ENCODE data around the gene SSTR4.

Gene SSTR4

DNA sequence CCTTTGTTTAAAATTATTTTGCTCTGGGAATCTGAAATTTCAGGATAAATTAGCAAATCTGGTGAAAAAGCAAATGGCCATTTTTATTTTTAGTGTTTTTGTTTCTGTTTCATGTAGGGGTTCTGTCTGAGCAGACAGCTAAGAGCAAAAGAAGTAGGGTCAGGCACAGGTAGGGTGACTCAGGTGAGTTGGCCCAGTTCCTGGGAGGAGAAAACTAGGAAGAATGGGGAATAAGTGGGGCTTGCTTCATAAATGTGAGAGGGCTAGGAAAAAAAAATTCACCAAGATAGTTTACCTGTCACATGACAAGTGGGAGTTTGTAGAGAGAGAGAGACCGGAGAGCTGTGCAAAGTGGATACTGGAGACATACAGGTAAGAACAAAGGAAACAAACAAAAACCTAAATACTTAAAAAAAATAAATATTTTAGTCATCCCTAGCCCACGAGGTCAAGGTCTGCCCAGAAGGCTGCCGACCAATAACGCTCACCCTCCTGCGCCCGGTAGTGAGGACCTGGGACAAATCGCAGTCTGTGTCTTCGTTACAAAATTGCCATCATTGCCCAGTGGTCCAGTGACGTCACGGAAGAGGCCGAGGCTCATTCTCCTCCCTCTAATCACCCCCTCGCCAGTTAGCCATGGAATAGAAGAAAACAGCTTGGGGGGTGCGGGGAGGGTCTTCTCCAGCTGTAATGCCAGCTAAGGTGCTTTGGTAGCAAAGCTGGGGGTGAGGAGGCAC, 12.1 kb downstream of the SSTR4 start:
- peak in 1 of 2 experiments; percentile 6 for DNase-seq

DNA sequence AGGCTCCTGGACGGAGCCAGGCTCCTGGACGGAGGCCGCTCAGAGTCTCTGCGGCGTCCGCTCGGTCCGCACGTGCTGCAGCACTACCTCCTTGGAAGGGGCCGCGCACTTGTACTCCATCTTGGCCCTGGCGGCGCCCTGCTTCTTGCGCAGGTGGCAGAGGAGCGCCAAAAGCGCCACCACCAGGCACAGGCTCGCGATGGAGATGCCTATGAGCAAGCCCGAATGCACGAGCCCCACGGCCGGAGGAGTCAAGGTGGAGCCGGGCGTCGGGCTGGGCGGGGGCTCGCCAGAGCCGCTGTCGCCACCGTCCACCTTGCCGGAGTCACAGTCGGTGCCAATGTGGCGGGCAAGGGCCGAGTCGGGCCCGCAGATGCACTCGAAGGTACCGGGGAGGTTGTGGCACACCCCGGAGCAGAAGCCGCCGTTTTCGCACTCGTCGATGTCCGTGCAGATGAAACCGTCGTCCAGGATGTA, 12.7 kb downstream of the SSTR4 start:
- peak; percentile 41 to 49 for DNase-seq

DNA sequence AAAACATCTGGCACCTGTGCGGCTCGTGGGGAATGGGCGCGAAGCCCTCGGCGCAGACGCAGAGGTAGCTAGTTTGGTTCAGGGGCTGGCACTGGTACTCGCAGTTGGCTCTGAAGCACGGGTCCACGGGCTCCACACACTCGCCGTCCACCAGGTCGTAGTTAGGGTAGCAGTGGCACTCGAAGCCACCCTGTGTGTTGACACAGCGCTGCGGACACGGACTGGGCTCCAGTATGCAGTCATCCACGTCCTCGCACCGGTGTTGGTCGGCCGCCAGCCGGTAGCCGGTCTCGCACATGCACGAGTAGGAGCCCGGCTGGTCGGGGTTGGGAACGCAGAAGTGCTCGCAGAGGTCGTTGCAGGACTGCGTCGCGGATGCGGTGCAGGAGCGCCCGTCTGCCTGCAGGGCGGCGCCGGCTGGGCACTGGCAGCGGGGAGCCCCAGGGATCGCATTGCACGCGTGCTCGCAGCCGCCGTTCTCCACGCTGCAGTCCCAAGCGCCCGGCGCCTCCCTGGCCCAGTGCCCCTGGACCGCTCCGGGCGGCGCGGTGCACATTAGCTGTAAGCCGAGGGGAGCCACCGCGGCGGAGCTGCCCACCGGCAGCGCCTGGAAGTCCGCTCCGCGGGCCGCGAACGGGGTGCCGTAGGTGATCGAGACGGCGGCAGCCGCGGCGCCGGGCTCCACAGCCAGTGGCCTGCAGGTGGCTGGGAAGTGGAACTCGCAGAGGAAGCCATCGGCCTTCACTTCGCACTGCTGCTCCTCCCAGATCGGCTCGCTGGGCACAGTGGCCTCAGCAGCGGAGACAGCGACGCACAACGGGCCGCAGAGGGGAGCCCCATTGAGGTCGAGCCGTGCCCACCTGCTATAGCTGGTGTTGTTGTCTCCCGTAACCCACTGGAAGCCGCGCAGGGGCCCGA, 13.4 kb downstream of the SSTR4 start:
- peak; percentile 65 to 75 for DNase-seq

DNA sequence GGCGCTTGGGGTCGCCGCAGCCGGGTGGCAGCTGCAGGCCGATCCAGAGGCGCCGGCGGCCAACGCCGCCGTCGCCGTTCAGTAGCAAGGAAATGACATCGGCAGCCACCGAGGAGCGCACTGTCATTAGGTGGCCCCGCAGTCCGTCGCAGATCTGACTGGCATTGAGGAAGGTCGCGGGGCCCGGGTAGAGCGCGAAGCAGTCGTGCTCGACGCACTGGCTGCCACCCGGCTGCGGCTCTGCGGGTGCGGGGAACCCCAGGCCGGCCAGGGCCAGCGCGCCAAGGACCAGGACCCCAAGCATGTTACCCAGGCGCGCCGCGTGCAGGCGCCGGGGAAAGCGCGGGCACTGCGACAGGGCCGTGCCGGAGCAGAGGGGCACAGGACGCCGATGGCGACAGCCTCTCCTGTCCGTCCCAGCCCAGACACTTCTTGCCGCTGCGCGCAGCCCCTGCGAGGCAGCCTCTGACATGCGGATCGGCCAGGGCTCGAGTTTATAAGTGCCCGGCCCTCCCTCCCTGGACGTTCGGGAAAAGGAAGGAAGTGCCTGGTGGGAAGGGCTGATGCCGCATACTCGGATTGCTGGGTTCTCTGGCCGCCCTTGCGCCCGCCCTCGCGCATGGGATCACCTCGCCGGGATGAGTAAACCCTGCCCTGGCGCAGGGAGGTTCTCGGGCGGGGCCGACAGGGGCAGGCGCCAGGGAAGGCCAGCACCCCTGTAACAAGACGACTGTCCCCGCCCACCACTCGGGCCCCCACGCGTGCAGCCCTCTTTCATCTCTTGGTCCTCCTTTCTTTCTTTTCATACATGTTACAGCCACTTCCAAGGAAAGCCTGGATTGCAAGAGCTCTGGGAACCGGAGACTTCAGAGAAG, 14.3 kb downstream of the SSTR4 start, which contains the start of gene THBD:
Gene THBD (minus strand): TSS at position 472 of the 875 bp plus-strand sequence. CDS start 168 bp downstream, at position 304.
- peak; percentile 39 to 59 for DNase-seq

DNA sequence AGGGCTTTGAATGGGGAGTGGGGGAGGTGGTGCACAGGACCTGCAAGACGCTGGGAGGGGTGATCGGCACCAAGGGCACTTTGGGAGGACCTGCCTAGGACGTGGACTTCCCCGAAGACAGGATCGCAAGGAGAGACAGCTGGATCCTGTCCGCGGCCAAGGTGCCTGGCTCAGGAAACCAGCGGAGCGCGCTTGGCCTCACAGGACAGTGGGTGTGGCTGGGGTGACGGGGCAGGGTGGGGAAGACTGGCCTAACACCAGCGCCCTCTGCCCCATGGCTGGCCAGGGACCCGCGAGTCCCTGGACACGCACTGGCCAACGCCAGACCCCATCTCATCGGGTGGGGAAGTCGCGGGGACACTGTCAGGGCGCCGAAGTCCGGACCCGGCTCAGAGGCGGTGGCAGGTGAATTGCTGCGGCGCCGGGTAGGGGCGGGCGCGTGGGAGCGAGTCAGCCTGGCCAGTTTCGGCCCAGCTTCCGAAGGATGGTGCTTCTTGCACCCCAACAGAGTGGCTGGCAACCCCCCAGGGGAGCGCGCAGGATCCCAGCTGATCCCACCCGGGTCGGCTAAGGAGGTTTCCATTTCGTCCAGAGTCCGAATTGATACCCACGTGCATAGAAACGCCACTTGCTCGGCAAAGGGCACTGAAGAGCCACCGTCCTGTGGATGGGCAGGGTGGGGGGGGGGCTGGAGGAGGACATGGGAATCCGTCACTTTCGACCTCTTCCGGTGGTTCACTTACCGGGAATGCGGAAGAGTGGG, 15.1 kb downstream of the SSTR4 start:
- DNase-seq, result peak in 1 of 2 experiments; percentile 42

DNA sequence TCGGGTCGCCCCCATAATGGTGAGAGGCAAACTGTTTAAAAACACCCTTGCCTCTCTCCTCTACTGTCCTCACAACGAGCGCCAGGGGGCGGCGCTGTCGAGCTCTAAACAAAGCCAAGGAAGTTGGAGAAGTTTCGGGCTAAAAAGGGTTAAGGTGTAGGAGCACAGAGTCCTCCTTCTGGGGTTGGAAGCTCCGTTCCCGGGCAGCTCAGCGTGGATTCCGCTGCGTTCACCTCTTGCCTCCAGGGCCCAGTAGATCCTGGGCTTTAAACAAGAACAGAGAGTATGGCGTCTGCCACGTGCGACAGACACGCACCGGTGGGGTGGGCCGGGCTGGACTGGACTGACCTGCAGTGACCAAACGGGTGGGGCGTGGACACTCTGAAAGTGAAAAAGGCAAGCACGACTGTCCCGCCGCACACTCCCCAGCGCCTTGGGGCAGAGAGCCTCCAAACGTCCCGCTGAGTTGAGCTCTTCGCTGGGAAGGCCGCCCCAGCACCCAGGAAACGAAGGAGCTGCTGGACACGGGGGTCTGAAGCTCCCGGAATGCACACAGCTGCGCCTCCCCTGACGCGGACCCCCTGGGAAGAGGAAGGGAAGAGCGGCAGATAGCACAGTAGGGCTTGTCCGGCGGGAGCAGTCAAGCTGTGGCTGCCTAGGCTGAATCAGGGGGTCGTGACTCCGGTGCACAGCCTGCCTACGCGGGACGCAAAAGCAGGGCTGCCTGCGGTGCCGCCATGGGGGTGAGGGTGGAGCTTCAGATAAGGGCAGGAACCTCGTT, 15.9 kb downstream of the SSTR4 start:
- peak; percentile 89 to 91 for DNase-seq

DNA sequence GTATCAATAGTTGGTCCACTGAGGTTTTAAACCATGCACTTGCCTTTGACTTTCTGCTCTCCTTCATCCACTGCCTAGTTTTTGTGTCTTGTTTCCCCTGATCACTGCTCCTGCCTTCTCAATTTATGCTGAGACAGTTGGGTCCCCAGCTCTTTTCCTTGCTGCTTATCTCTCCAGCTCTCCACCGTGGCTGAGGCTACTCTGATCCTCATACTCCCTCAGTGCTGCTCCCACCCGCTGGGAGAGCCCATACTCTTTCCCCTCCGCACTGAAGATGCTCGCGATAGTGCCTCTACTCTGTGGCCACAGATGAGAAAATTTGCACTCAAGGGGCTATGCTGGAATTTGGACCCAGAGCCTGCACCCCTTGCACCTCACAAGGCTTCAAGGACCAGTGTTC, 17.8 kb downstream of the SSTR4 start:
- no peak for DNase-seq

DNA sequence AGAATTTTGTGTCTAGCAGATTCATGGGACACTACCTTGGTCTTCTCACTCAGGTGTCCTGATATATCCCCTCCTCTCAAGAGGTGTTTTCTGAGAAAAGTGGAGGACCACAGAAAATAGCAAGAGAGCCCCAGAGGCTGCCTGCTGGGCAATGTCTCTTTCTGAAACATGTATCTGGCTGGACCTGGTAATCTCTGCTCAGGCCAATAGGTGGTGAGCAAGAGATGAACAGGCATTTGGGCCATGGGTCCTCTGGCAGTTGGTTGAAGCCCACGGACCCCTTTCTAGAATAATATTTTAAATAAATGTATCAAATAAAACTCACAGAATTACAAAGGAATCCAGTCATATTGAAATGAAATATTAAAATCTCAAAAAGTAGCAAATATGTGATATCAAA, 23.1 kb downstream of the SSTR4 start:
- no peak for DNase-seq

DNA sequence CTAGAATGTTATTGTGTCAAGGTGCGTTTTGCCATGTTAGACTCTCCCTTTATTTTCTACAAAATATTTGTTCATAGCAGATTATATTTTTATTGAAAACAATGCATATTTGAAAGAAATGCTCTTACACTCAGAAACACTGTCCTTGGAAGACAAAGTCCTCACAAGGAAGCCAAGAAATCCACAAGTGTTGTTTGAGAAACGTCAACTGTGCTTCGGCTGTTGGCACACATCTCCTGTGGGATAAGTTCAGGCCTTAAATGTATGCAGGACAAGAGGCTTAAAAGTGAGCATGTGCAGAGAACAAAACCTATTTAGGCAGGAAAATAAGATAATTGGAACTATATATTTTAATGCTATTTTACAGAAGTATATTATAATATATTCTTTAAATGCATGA, 23.9 kb downstream of the SSTR4 start:
- DNase-seq, result no peak

DNA sequence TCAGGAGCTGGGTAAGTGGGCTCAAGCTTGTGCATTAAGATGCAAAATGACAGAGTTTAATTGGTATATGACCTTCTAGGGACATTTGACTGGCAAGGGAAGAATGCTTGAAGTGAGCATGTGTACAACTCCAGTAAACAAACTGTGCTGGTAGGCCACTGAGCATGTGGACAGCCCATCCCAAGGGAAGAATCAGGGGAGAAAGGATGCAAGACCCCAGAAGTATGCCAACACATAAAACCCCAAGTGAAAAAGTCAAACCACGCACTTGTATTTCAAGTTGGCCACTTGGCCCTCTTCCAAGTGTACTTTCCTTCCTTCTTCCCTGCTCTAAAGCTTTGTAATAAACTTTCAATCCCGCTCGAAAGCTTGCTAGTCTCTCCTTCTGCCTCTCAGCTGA, 24.7 kb downstream of the SSTR4 start:
- peak in 1 of 2 experiments; percentile 24 for DNase-seq

DNA sequence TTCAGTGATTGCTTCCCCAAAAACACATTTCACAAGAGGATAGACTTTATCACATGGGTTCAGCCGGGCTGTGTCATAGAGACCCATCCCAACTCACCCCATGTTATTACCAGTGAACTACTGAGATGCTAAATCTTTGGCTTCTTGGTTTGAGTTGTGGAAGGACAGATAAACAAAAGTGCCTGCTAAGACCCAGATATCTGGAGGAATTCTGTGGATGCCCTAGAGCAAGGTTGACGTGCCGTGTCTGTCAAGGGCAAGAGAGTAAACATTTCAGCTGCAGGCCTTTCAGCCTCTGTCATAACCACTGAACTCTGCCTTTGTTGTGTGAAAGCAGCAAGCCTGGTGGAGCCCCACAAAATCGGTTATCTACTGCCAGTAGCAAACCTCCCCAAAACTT, 25.5 kb downstream of the SSTR4 start:
- no peak for DNase-seq

DNA sequence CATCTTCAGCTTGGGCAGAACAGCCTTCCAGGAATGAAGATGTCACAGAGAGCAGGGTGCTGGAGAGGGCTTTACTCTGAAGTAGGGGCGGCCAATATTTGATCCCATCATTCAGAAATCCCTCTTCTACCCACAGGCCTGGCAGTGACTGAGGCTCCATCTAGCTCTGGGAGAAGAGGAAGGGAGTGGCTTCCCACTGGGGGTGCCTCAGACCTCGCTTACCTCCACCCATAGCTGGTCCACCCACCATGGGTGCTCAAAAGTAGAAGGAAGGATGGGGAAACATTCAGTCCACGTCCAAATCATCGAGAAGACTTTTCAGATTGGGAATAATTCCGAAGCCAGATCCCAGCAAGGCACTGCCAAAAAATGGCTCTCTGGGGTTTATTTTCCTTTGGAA, 26.1 kb downstream of the SSTR4 start:
- DNase-seq, result no peak

DNA sequence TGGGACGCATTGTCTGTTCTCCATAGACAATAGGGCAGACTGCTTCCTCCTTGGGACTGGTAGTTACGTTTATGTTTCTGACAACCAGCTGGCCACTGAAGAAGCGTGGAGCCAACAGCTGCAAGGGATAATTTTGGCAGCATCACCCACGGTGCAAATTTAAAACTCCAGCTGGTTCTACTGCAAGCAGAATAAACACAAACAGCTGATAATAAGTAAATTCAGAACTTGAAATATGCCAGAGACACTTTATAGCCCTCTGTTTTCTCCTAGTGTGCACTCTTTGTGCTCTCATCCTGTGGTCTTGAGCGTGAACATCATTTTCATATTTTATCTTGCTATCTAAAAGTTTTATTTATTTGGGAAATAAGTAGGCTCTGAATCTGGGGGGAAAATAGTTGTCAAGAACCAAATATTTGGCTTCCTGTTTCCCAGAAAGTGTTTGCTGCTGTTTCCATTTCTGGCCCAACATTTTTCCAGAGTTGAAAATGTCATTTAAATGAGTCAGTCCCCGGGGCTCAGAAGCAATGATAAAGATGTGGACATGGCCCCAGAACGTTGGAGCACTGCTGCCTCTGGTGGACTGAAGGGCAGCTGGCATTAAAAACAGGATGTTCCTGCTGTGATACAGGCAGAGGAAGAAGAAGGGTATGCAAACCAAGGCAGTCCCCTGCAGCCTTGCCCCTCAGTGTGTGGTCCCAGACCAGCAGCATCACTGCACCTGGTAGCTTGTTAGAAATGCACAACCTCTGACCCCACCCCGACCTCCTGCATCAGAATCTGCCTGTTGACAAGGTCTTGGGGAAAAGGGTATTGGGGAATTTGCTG, 26.8 kb downstream of the SSTR4 start:
- peak; percentile 39 to 45 for DNase-seq

DNA sequence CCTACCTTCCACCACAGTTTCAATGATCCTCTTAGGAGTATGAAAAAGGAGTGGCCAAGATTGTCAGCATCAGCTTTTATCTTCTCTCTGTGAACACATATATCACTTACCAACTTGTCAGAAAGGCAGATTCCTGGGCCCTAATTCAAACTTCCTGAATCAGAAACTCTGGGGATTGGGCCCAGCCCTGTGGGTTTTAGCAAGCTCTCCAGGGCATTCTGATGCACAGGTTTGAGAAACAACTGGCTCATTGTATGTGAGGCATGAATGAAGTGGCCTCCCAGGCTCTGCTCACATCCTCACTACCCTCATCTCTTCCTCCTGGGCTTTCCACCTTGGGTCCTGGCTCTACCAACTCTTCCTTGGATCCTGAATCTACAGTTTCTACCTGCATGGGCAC, 27.5 kb downstream of the SSTR4 start:
- DNase-seq, result no peak

DNA sequence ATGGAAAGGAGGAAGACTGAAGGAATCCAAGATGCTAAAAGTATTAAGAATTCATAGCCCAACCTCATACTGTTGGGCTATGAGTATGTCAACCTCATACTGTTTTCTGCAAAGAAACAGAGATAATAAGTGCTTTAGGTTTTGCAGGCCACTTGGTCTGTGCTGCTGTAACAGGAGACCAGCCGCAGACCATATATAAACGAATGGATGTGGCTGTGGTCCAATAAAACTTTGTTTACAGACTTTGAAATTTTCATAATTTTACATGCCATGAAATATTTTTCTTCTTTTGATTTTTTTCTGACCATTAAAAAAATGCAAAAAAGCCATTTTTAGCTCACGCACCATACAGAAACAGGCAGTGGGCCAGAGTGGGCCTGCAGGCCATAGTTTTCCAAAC, 28.1 kb downstream of the SSTR4 start:
- no peak for DNase-seq

DNA sequence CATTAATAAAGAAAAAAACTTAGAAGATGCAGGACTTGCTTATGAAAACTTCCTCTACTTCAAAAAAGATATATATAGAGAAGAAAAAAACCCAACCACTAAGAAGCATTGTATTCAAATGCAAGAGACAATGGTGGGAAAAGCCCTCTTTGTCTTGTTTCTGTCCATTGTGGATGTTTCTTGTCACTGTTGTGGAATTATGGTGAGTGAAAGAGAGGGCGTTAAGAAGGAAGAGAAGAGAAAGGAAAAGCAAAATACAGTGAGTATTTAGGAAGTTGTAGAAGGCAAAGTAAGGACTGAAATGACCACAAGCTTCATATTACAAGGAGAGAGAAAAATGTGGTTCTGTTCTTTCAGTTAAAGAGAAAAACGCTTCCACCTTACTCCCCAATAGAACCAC, 28.5 kb downstream of the SSTR4 start:
- no peak for DNase-seq

DNA sequence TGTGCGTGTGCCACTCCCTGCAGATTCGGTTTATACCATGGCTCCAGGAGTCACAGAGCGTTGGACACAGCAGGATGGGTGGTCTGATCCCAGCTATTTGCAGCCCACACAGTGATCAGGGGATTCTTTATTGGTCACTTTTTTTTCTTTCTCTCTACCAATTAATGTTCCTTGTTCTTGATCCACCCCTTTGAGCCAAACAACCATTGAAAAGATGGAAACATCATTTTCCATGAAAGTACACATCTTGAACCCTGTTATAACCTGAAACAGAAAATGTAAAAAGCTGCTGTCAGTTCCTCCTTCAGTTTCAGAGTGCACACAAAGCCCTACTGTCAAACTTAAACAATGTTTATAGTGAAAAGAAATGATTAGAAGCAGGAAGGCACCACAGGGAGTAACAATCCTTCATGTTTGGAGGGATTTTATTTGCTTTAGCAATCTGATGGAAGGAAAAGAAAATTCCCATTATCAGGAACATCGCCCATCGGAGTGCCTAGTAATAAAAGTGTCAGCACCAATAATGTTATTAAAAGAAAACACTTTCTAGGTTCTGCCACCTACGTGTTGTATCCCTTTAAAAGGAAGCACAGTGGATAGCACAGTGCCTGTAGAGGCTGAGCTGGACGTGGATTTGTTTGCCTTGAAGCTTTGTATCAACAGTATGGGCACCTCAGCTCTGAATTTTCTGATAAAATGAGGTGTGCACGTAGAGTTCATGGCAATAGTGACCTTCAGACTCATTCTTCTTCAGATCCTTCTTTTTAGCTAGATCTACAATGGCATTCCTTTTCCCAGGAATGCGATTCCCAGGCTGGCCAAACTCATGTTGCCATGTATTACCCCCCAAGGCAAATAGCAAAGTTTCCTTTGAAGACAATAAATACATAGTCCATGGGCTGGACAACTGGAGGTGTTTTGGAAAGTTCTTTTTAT, 30.4 kb downstream of the SSTR4 start:
- no peak for DNase-seq

DNA sequence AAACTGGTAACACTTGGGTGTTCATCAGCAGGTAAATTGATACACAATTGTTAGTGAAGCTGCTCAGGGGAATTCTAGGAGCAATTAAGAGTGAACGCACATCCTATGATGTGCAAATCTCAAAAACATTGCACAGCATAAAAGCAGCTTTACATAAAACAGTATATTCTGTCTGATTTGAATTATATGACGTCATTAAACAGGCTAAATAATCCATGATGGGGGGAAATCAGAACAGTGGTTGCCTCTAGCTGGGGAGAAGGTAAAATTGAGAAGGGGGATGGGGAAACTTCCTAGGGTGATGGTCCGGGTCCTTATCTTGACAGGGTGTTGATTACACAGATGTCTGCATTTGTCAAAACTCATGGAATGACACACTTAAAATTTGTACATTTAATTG, 31.7 kb downstream of the SSTR4 start:
- DNase-seq, result no peak

DNA sequence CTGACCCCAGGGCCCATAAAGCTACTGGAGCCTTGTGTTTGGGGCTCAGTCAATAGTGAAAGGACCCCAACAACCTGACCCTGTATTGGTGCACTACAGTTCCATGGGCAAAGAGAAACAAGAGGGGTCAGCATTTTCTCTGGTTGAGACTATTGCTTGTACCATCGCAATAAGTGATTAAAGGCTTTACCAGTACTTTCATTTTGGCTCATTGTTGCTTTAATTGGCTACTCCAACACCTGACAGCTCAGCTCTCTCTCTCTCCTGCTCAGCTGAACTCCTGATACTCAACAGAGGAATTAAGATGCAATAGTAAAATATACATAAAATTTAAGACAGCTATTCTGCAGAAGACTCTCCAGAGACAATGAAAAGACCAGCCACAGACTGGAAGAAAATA, 33.2 kb downstream of the SSTR4 start:
- no peak for DNase-seq

Measured in AML-193 (cell line).